ENCODE data around the gene ZNF586.
"Not testable (repeated sequence)": the region's sequence is repeated elsewhere in the genome, so short reads cannot be mapped to it uniquely, and the experiment has no call there.

Gene ZNF586

GRCh38 chr19:57823155-57823554 is 53.7 kb downstream of the ZNF586 start:
- DNase-seq (ENCODE audit: low read depth in 2 of 2), result not testable (repeated sequence)

- DNase-seq (ENCODE audit: low read depth in 2 of 2), result not testable (repeated sequence)
These were observed 54.1 kb downstream of the ZNF586 start for GRCh38 chr19:57823608-57824007.

GRCh38 chr19:57825511-57825910 is 56.0 kb downstream of the ZNF586 start:
- DNase-seq (ENCODE audit: low read depth in 2 of 2), result no peak

GRCh38 chr19:57829316-57829715 is 59.8 kb downstream of the ZNF586 start:
- no peak for DNase-seq (ENCODE audit: low read depth in 2 of 2)

- DNase-seq (ENCODE audit: low read depth in 2 of 2), result peak in 1 of 2 experiments; percentile 3
These were observed 60.7 kb downstream of the ZNF586 start, which contains the start of gene ZNF587B for GRCh38 chr19:57830071-57830602. ZNF587B (plus strand) TSS chr19:57830299; CDS start chr19:57830529, 230 bp downstream.

All from fibroblast of skin of left biceps (primary cell).